ENCODE measurements around the gene AP1G1.

The AP1G1 gene

DNA sequence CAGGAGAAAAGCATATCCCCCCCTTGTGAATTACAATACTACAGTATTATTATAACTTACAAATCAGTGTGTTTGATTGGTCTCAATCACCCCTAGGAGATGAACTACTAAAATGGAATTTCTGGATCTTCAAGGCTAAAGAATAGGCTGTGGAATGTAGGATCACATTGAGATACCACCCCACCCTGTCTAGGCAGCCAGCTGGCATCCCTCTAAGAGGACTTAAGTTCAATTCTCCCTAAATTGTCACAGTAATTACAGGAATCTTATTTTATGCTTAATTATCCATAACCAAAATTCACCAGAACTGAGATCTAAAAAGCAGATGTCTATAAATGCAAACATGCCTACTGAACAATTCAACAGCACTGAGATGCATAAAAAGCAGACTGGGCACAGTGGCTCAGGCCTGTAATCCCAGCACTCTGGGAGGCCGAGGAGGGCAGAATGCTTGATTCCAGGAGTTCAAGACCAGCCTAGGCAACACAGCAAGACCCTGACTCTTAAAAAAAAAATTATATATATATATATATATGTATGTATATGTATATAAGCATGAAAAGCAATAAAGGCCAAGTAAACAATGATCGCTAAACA is 12.0 kb downstream of the AP1G1 start:
- H3K36me3 ChIP-seq (ENCODE audit: control insufficient read depth in 2 of 2, insufficient read depth in 1 of 2, low read length in 2 of 2), result peaks cover 10 to 12% of the 10 kb centered on the region in 2 experiments; a peak in 2 of 3 replicates
- TF ChIP-seq ZNF114 (tag by site-specific recombination; IDR thresholded peaks at IDR 0.05) (no peak), BCL11B (tag by site-specific recombination; IDR thresholded peaks at IDR 0.05; ENCODE audit: low read depth) (no peak), ZNF548 (tag by site-specific recombination; IDR thresholded peaks at IDR 0.05) (no peak), ZNF521 (tag by site-specific recombination; IDR thresholded peaks at IDR 0.05) (no peak), ZNF2 (tag by site-specific recombination; IDR thresholded peaks at IDR 0.05) (no peak), ZBTB7A (tag by site-specific recombination; IDR thresholded peaks at IDR 0.05; ENCODE audit: low read depth) (no peak), ZNF311 (tag by site-specific recombination; IDR thresholded peaks at IDR 0.05; ENCODE audit: borderline replicate concordance) (no peak)
- TF ChIP-seq, protein P1, sequence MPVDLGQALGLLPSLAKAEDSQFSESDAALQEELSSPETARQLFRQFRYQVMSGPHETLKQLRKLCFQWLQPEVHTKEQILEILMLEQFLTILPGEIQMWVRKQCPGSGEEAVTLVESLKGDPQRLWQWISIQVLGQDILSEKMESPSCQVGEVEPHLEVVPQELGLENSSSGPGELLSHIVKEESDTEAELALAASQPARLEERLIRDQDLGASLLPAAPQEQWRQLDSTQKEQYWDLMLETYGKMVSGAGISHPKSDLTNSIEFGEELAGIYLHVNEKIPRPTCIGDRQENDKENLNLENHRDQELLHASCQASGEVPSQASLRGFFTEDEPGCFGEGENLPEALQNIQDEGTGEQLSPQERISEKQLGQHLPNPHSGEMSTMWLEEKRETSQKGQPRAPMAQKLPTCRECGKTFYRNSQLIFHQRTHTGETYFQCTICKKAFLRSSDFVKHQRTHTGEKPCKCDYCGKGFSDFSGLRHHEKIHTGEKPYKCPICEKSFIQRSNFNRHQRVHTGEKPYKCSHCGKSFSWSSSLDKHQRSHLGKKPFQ (tag by site-specific recombination; IDR thresholded peaks at IDR 0.05), result no peak
- TF ChIP-seq, protein P2, sequence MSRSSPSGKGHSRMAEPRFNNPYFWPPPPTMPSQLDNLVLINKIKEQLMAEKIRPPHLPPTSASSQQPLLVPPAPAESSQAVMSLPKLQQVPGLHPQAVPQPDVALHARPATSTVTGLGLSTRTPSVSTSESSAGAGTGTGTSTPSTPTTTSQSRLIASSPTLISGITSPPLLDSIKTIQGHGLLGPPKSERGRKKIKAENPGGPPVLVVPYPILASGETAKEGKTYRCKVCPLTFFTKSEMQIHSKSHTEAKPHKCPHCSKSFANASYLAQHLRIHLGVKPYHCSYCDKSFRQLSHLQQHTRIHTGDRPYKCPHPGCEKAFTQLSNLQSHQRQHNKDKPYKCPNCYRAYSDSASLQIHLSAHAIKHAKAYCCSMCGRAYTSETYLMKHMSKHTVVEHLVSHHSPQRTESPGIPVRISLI (tag by site-specific recombination; IDR thresholded peaks at IDR 0.05), result no peak
- ChIA-PET CTCF (no interaction called here), POLR2A (interaction anchor here (2.4 kb wide), 1 partner anchor 12 kb away, joined by 12 read pairs; the partner anchor contains the start of gene AP1G1)
- no peak overlapping the region for H3K4me3 ChIP-seq (ENCODE audit: low read depth, low read length)
- no peaks in the 10 kb centered on the region for H3K9me3 ChIP-seq (ENCODE audit: control insufficient read depth, insufficient read depth, low read depth, low read length)
- H3K27ac ChIP-seq (ENCODE audit: extremely low read depth, low read depth, low read length), result no peak overlapping the region
- H3K4me1 ChIP-seq (ENCODE audit: control insufficient read depth, insufficient read depth, low read length), result no peaks in the 10 kb centered on the region

DNA sequence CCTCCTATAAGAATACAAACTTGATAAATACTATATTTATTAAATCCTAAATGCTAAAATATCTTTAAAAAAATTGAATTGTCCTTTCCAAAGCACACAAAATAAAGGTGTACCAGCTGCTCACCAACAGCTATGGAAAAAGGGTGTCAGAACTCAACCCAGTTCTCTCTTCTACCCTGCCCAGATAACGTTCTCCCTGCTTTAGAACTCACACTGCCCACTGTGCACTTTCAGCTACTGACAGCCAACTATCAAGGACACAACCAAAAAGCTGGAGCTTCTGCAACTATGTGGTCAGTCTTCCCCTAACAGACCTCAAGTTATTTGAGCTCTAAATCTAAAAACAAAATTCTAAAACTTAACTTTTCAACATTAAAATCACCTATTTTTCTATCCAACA is 13.7 kb downstream of the AP1G1 start:
- ChIA-PET POLR2A (interaction anchor here (2.4 kb wide), 1 partner anchor 14 kb away, joined by 12 read pairs; the partner anchor contains the start of gene AP1G1), CTCF (interaction anchor here (0.7 to 1.3 kb wide), 3 partner anchors 49 to 167 kb away, joined by 4 to 6 read pairs (median 4); no protein-coding TSS in a partner anchor)
- Histone ChIP-seq H3K9me3 (ENCODE audit: control insufficient read depth, insufficient read depth, low read depth, low read length) (no peaks in the 10 kb centered on the region), H3K27ac (ENCODE audit: extremely low read depth, low read depth, low read length) (no peak overlapping the region), H3K4me1 (ENCODE audit: control insufficient read depth, insufficient read depth, low read length) (no peaks in the 10 kb centered on the region), H3K36me3 (ENCODE audit: control insufficient read depth in 2 of 2, insufficient read depth in 1 of 2, low read length in 2 of 2) (peaks cover 9 to 10% of the 10 kb centered on the region in 2 experiments; a peak in 2 of 3 replicates), H3K4me3 (ENCODE audit: low read depth, low read length) (no peak overlapping the region)
- TF ChIP-seq ZNF221 (tag by site-specific recombination; IDR thresholded peaks at IDR 0.05; ENCODE audit: borderline replicate concordance) (no peak), SP3 (tag by site-specific recombination; IDR thresholded peaks at IDR 0.05) (no peak), BCL11B (tag by site-specific recombination; IDR thresholded peaks at IDR 0.05; ENCODE audit: low read depth) (no peak), GFI1B (tag by site-specific recombination; IDR thresholded peaks at IDR 0.05) (no peak), YY2 (tag by site-specific recombination; IDR thresholded peaks at IDR 0.05) (no peak), TCF7L2 (IDR thresholded peaks at IDR 0.05; ENCODE audit: borderline replicate concordance, low read depth, low read length) (no peak), ZNF146 (tag by site-specific recombination; IDR thresholded peaks at IDR 0.05) (no peak), ZNF132 (tag by site-specific recombination; IDR thresholded peaks at IDR 0.05; ENCODE audit: borderline replicate concordance) (no peak), OSR2 (tag by site-specific recombination; IDR thresholded peaks at IDR 0.05) (no peak), ZNF391 (tag by site-specific recombination; IDR thresholded peaks at IDR 0.05; ENCODE audit: borderline replicate concordance, low read depth) (no peak), KLF8 (tag by site-specific recombination; IDR thresholded peaks at IDR 0.05) (no peak), ZFP37 (tag by site-specific recombination; IDR thresholded peaks at IDR 0.05) (no peak), ZNF114 (tag by site-specific recombination; IDR thresholded peaks at IDR 0.05) (no peak)
- TF ChIP-seq, protein P3, sequence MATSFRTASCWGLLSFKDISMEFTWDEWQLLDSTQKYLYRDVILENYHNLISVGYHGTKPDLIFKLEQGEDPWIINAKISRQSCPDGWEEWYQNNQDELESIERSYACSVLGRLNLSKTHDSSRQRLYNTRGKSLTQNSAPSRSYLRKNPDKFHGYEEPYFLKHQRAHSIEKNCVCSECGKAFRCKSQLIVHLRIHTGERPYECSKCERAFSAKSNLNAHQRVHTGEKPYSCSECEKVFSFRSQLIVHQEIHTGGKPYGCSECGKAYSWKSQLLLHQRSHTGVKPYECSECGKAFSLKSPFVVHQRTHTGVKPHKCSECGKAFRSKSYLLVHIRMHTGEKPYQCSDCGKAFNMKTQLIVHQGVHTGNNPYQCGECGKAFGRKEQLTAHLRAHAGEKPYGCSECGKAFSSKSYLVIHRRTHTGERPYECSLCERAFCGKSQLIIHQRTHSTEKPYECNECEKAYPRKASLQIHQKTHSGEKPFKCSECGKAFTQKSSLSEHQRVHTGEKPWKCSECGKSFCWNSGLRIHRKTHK (tag by site-specific recombination; IDR thresholded peaks at IDR 0.05), result no peak
- TF ChIP-seq, protein P4, sequence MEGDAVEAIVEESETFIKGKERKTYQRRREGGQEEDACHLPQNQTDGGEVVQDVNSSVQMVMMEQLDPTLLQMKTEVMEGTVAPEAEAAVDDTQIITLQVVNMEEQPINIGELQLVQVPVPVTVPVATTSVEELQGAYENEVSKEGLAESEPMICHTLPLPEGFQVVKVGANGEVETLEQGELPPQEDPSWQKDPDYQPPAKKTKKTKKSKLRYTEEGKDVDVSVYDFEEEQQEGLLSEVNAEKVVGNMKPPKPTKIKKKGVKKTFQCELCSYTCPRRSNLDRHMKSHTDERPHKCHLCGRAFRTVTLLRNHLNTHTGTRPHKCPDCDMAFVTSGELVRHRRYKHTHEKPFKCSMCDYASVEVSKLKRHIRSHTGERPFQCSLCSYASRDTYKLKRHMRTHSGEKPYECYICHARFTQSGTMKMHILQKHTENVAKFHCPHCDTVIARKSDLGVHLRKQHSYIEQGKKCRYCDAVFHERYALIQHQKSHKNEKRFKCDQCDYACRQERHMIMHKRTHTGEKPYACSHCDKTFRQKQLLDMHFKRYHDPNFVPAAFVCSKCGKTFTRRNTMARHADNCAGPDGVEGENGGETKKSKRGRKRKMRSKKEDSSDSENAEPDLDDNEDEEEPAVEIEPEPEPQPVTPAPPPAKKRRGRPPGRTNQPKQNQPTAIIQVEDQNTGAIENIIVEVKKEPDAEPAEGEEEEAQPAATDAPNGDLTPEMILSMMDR (tag by site-specific recombination; IDR thresholded peaks at IDR 0.05), result no peak
- TF ChIP-seq, protein P5, sequence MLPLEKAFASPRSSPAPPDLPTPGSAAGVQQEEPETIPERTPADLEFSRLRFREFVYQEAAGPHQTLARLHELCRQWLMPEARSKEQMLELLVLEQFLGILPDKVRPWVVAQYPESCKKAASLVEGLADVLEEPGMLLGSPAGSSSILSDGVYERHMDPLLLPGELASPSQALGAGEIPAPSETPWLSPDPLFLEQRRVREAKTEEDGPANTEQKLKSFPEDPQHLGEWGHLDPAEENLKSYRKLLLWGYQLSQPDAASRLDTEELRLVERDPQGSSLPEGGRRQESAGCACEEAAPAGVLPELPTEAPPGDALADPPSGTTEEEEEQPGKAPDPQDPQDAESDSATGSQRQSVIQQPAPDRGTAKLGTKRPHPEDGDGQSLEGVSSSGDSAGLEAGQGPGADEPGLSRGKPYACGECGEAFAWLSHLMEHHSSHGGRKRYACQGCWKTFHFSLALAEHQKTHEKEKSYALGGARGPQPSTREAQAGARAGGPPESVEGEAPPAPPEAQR (tag by site-specific recombination; IDR thresholded peaks at IDR 0.05), result no peak
- TF ChIP-seq, protein P6, sequence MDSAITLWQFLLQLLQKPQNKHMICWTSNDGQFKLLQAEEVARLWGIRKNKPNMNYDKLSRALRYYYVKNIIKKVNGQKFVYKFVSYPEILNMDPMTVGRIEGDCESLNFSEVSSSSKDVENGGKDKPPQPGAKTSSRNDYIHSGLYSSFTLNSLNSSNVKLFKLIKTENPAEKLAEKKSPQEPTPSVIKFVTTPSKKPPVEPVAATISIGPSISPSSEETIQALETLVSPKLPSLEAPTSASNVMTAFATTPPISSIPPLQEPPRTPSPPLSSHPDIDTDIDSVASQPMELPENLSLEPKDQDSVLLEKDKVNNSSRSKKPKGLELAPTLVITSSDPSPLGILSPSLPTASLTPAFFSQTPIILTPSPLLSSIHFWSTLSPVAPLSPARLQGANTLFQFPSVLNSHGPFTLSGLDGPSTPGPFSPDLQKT (IDR thresholded peaks at IDR 0.05; ENCODE audit: borderline replicate concordance, low read depth, low read length), result no peak

Measured in HEK293 (cell line).